MM.1S (cell line): ENCODE results near the gene TBL1Y.

Experiments used
- DNase-seq: peaks from one replicate; pipeline ENCODE4 v3.0.0-alpha.2; 2015
- H2AFZ ChIP-seq: fragments of 300-600 bp; sonication (generic); 2 replicates; pipeline ENCODE4 v1.6.0; 2016; ENCODE audit warnings: antibody characterized with exemption, low read length
- H3F3A ChIP-seq: fragments of 300-600 bp; sonication (generic); 2 replicates; pipeline ENCODE4 v1.6.1; 2016; ENCODE audit warnings: mild to moderate bottlenecking, antibody characterized with exemption, low read length, moderate library complexity, mixed read lengths; ENCODE audit not compliant: insufficient read depth
- H3K27ac ChIP-seq: fragments of 300-600 bp; sonication (generic); 2 replicates; pipeline ENCODE4 v1.5.1; 2016; ENCODE audit warnings: mild to moderate bottlenecking, low read length
- H3K27me3 ChIP-seq: fragments of 300-600 bp; sonication (generic); replicated peaks from 2 replicates; pipeline ENCODE4 v1.6.0; 2016; ENCODE audit warnings: low read length; ENCODE audit not compliant: insufficient read depth
- H3K36me3 ChIP-seq: fragments of 300-600 bp; sonication (generic); replicated peaks from 2 replicates; pipeline ENCODE4 v1.6.1; 2016; ENCODE audit warnings: mild to moderate bottlenecking, low read length, mixed read lengths; ENCODE audit not compliant: insufficient read depth
- H3K4me1 ChIP-seq: fragments of 300-600 bp; sonication (generic); 2 replicates; pipeline ENCODE4 v1.6.1; 2016; ENCODE audit warnings: low read length, mixed read lengths
- H3K4me2 ChIP-seq: fragments of 300-600 bp; sonication (generic); 2 replicates; pipeline ENCODE4 v1.6.0; 2016; ENCODE audit warnings: low read depth, low read length
- H3K4me3 ChIP-seq: fragments of 300-600 bp; sonication (generic); 2 replicates; pipeline ENCODE4 v1.5.1; 2016; ENCODE audit warnings: low read length, mixed read lengths
- H3K79me2 ChIP-seq: fragments of 300-600 bp; sonication (generic); 2 replicates; pipeline ENCODE4 v1.6.1; 2016; ENCODE audit warnings: mixed run types, low read length, mixed read lengths
- H3K9ac ChIP-seq: fragments of 300-600 bp; sonication (generic); 2 replicates; pipeline ENCODE4 v1.6.1; 2016; ENCODE audit warnings: low read length, mixed read lengths
- H3K9me2 ChIP-seq: fragments of 300-600 bp; sonication (generic); replicated peaks from 2 replicates; pipeline ENCODE4 v1.6.1; 2016; ENCODE audit warnings: mild to moderate bottlenecking, low read length, mixed read lengths; ENCODE audit not compliant: insufficient read depth
- H3K9me3 ChIP-seq: fragments of 300-600 bp; sonication (generic); replicated peaks from 2 replicates; pipeline ENCODE4 v1.6.1; 2016; ENCODE audit warnings: mild to moderate bottlenecking, low read length, mixed read lengths; ENCODE audit not compliant: insufficient read depth
- H4K20me1 ChIP-seq: fragments of 300-600 bp; sonication (generic); 2 replicates; pipeline ENCODE4 v1.6.1; 2016; ENCODE audit warnings: mild to moderate bottlenecking, low read length, moderate library complexity, mixed read lengths; ENCODE audit not compliant: insufficient read depth
- CTCF ChIP-seq: fragments of 300-600 bp; sonication (generic); IDR thresholded peaks from 2 replicates; pipeline ENCODE4 v1.5.1; 2016; ENCODE audit warnings: antibody characterized with exemption, low read length, mixed read lengths
- EZH2 ChIP-seq: fragments of 300-600 bp; sonication (generic); optimal IDR thresholded peaks from 2 replicates; pipeline ENCODE3; 2017; ENCODE audit warnings: low read depth, mild to moderate bottlenecking, antibody characterized with exemption, low read length, mixed read lengths
- EZH2phosphoT487 ChIP-seq: fragments of 300-600 bp; sonication (generic); IDR thresholded peaks from 2 replicates; pipeline ENCODE4 v1.6.1; 2018; ENCODE audit warnings: antibody characterized with exemption, low read length

The TBL1Y gene

DNA sequence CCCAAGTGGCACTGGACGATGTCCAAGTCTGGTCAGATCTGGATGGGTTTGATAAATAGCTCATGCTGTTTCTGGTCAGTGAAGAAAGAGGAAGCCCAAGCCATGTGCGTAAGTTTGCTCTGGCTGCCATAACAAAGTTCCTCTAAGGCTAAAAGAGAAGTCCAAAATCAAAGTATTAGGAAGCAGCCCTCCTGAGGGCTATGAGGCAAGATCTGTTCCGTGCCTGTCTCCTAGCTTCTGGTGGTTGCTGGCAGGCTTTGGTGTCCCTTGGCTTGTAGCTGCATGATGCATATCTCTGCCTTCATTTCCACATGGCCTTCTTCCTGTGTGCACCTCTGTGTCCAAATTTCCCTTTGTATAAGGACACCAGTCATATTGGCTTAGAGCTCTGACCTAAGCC lies 81.5 kb downstream of the TBL1Y start:
- H3K9ac ChIP-seq = no peak overlapping the region
- H3F3A ChIP-seq = no peaks in the 10 kb centered on the region
- no peak overlapping the region for H3K4me2 ChIP-seq
- no peaks in the 10 kb centered on the region for H4K20me1 ChIP-seq
- no peaks in the 10 kb centered on the region for H3K36me3 ChIP-seq
- H3K27ac ChIP-seq = no peak overlapping the region
- no peak overlapping the region for H2AFZ ChIP-seq
- no peak for TF ChIP-seq CTCF
- no peak for TF ChIP-seq EZH2
- no peak for TF ChIP-seq EZH2phosphoT487
- no peak overlapping the region for H3K4me3 ChIP-seq
- no peaks in the 10 kb centered on the region for H3K79me2 ChIP-seq
- no peaks in the 10 kb centered on the region for H3K9me3 ChIP-seq
- no peak for DNase-seq
- no peaks in the 10 kb centered on the region for H3K27me3 ChIP-seq
- H3K9me2 ChIP-seq = no peaks in the 10 kb centered on the region
- no peaks in the 10 kb centered on the region for H3K4me1 ChIP-seq

DNA sequence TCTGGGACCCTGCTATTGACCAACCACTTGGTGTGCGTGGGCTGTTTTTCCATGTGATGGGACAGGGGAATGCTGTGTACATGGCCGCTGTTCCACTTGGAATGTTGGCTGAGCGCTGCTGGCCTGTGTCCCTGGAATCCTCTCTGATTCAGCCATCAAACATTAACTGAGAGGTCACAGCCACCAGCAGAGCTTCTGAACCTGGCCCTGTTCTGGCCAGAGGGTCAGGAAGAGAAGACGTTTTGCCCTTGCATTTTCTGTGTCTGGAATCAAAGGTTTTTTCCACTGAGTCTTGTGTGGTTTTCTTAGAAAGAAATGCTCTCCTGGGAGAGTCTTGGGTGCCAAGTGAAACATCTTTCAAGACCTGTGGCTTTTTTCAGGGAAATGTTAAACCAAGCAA lies 85.5 kb downstream of the TBL1Y start:
- H2AFZ ChIP-seq = no peak overlapping the region
- H3K9me2 ChIP-seq = no peaks in the 10 kb centered on the region
- H3K9me3 ChIP-seq = no peaks in the 10 kb centered on the region
- H3K9ac ChIP-seq = no peak overlapping the region
- no peaks in the 10 kb centered on the region for H4K20me1 ChIP-seq
- H3F3A ChIP-seq = no peaks in the 10 kb centered on the region
- no peak overlapping the region for H3K4me2 ChIP-seq
- no peak overlapping the region for H3K27ac ChIP-seq
- H3K36me3 ChIP-seq = no peaks in the 10 kb centered on the region
- H3K79me2 ChIP-seq = no peaks in the 10 kb centered on the region
- DNase-seq = no peak
- no peak overlapping the region for H3K4me3 ChIP-seq
- H3K4me1 ChIP-seq = no peaks in the 10 kb centered on the region
- TF ChIP-seq EZH2phosphoT487 = no peak
- H3K27me3 ChIP-seq = no peaks in the 10 kb centered on the region

GRCh38 chrY:6997503-6998066 lies 87.1 kb downstream of the TBL1Y start:
- no peak for DNase-seq

More at GRCh38 chrY:6997503-6998066, 87.1 kb downstream of the TBL1Y start:
- no peak overlapping the region for H3K9ac ChIP-seq
- H3K4me1 ChIP-seq = no peaks in the 10 kb centered on the region
- TF ChIP-seq CTCF (no peak), EZH2phosphoT487 (no peak), EZH2 (no peak)
- H4K20me1 ChIP-seq = no peaks in the 10 kb centered on the region
- no peaks in the 10 kb centered on the region for H3K9me2 ChIP-seq
- no peaks in the 10 kb centered on the region for H3K9me3 ChIP-seq
- no peaks in the 10 kb centered on the region for H3F3A ChIP-seq
- H2AFZ ChIP-seq = no peak overlapping the region
- no peaks in the 10 kb centered on the region for H3K79me2 ChIP-seq
- no peaks in the 10 kb centered on the region for H3K36me3 ChIP-seq
- H3K27ac ChIP-seq = no peak overlapping the region
- no peak overlapping the region for H3K4me2 ChIP-seq
- H3K4me3 ChIP-seq = no peak overlapping the region
- no peaks in the 10 kb centered on the region for H3K27me3 ChIP-seq
